Measurements from ENCODE around the gene PXT1.

Gene PXT1

DNA sequence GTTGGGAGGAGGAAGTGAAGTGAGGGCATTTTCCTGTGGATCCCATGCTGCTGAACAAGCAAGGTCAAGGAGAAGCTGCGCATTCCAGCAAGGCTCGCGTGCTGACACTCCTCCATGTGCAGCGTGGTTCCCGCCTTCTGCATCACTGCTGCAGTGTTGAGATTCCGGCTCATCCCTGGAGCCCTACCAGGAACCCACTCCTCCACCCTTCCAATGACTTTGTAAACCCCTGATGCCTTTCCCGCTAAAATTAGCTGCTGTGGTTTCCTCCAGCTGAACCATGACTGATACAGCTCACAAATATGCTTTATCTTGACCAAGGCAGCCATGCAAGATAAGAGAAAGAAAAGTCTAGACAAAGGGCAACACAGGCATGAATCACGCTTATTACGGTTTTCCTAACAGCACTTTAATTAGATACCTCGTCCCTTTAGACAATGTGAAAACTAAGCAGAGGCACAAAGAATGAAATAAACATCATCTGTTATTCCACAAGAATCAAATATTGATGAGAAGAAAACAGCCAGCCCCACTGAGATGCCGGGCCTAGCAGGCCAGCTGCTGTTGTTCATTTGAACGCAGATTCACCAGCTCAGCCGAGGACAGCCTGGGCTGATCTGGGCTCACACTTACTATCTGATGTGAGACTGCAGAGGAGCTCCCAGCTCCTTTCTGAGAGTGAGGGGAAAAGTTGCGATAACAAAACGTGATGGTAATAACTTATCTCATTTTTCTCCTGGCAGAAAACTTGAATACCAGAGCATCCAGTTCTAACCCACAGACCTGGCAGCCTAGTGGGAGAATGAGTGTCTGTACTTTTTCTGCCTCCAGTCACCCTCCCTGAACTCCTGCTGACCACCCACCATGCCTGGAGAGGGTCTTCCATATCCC lies 91.7 kb downstream of the PXT1 start:
- Histone ChIP-seq H3K9me3 (ENCODE audit: control insufficient read depth, low read length) (no peaks in the 10 kb centered on the region), H3K4me1 (ENCODE audit: control insufficient read depth, insufficient read depth, low read length, poor library complexity, severe bottlenecking) (no peaks in the 10 kb centered on the region), H3K4me3 (ENCODE audit: insufficient read depth, low read depth, low read length, poor library complexity, severe bottlenecking) (no peak overlapping the region), H3K36me3 (ENCODE audit: control insufficient read depth, insufficient read depth, low read length) (no peaks in the 10 kb centered on the region), H3K27ac (ENCODE audit: insufficient read depth, low read length, poor library complexity, severe bottlenecking) (no peak overlapping the region), H3K27me3 (replicated peaks; ENCODE audit: control insufficient read depth, insufficient read depth, low read length, poor library complexity, severe bottlenecking) (no peaks in the 10 kb centered on the region)
- DNase-seq, result no peak

GRCh38 chr6:36350082-36350481 lies 92.6 kb downstream of the PXT1 start:
- Histone ChIP-seq H3K9me3 (ENCODE audit: control insufficient read depth, low read length) (no peaks in the 10 kb centered on the region), H3K27me3 (replicated peaks; ENCODE audit: control insufficient read depth, insufficient read depth, low read length, poor library complexity, severe bottlenecking) (no peaks in the 10 kb centered on the region), H3K4me3 (ENCODE audit: insufficient read depth, low read depth, low read length, poor library complexity, severe bottlenecking) (no peak overlapping the region), H3K36me3 (ENCODE audit: control insufficient read depth, insufficient read depth, low read length) (no peaks in the 10 kb centered on the region), H3K4me1 (ENCODE audit: control insufficient read depth, insufficient read depth, low read length, poor library complexity, severe bottlenecking) (no peaks in the 10 kb centered on the region), H3K27ac (ENCODE audit: insufficient read depth, low read length, poor library complexity, severe bottlenecking) (no peak overlapping the region)
- no peak for DNase-seq

GRCh38 chr6:36349240-36349639 lies 93.4 kb downstream of the PXT1 start:
- Histone ChIP-seq H3K4me1 (ENCODE audit: control insufficient read depth, insufficient read depth, low read length, poor library complexity, severe bottlenecking) (no peaks in the 10 kb centered on the region), H3K27ac (ENCODE audit: insufficient read depth, low read length, poor library complexity, severe bottlenecking) (no peak overlapping the region), H3K36me3 (ENCODE audit: control insufficient read depth, insufficient read depth, low read length) (no peaks in the 10 kb centered on the region), H3K4me3 (ENCODE audit: insufficient read depth, low read depth, low read length, poor library complexity, severe bottlenecking) (no peak overlapping the region), H3K27me3 (replicated peaks; ENCODE audit: control insufficient read depth, insufficient read depth, low read length, poor library complexity, severe bottlenecking) (no peaks in the 10 kb centered on the region), H3K9me3 (ENCODE audit: control insufficient read depth, low read length) (no peaks in the 10 kb centered on the region)
- no peak for DNase-seq

DNA sequence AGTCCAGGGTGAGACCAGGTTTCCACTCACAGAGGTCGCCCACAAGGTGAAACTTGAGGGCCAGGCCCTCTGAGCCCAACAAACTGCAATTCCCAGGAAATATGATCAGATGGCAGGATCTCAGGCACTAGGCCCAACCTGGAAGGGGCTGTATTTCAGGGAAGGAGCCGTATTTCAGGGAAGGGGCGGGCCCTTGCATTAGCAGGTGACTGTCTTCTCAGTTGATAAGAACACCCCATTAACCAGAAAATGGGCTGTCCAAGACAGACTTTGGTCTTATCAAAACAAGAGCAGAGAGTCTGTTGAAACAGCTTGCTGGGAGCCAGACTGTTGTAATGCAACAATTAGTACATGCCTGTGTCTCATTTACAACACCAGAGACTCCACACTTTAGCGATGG lies 95.0 kb downstream of the PXT1 start:
- Histone ChIP-seq H3K27ac (ENCODE audit: insufficient read depth, low read length, poor library complexity, severe bottlenecking) (no peak overlapping the region), H3K9me3 (ENCODE audit: control insufficient read depth, low read length) (no peaks in the 10 kb centered on the region), H3K36me3 (ENCODE audit: control insufficient read depth, insufficient read depth, low read length) (no peaks in the 10 kb centered on the region), H3K27me3 (replicated peaks; ENCODE audit: control insufficient read depth, insufficient read depth, low read length, poor library complexity, severe bottlenecking) (no peaks in the 10 kb centered on the region), H3K4me1 (ENCODE audit: control insufficient read depth, insufficient read depth, low read length, poor library complexity, severe bottlenecking) (no peaks in the 10 kb centered on the region), H3K4me3 (ENCODE audit: insufficient read depth, low read depth, low read length, poor library complexity, severe bottlenecking) (no peak overlapping the region)
- no peak for DNase-seq

DNA sequence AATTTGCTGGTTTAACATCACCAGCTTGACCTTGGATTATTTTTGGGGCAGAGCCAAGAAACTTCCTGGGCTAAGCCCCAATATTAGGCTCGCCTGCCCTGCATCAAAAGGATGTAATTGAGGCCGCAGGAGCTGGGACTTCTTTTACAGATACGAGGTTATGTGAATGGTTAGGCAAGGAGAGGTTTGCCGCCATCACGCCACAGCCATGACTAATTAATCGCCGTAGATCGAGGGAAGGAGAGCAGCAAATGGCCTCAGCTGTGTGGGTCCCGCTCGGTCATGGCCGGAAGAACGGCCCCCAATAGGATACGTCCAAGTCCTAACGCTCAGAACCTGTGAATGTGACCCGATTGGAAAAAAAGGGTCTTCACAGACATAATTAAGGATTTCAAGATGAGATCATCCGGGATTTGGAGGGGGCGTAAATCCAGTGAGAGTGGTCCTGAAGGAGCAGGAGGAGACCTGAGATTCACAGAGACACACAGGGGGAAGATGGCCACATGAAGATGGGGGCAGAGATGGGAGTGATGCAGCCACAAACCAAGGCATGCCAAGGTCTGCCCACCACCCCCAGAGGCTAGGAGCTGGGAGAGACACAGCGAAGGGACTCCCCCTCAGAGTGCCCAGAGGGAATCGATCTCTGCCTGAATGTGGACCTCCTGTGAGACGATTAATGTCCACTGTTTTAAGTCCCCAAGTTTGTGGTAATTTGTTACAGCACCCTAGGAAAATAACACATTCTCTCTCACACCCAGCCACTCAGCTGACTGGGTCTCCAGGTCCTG lies 96.0 kb downstream of the PXT1 start:
- no peaks in the 10 kb centered on the region for H3K4me1 ChIP-seq (ENCODE audit: control insufficient read depth, insufficient read depth, low read length, poor library complexity, severe bottlenecking)
- H3K9me3 ChIP-seq (ENCODE audit: control insufficient read depth, low read length), result no peaks in the 10 kb centered on the region
- H3K36me3 ChIP-seq (ENCODE audit: control insufficient read depth, insufficient read depth, low read length), result no peaks in the 10 kb centered on the region
- no peak overlapping the region for H3K4me3 ChIP-seq (ENCODE audit: insufficient read depth, low read depth, low read length, poor library complexity, severe bottlenecking)
- H3K27me3 ChIP-seq (replicated peaks; ENCODE audit: control insufficient read depth, insufficient read depth, low read length, poor library complexity, severe bottlenecking), result no peaks in the 10 kb centered on the region
- DNase-seq, result no peak
- H3K27ac ChIP-seq (ENCODE audit: insufficient read depth, low read length, poor library complexity, severe bottlenecking), result no peak overlapping the region

DNA sequence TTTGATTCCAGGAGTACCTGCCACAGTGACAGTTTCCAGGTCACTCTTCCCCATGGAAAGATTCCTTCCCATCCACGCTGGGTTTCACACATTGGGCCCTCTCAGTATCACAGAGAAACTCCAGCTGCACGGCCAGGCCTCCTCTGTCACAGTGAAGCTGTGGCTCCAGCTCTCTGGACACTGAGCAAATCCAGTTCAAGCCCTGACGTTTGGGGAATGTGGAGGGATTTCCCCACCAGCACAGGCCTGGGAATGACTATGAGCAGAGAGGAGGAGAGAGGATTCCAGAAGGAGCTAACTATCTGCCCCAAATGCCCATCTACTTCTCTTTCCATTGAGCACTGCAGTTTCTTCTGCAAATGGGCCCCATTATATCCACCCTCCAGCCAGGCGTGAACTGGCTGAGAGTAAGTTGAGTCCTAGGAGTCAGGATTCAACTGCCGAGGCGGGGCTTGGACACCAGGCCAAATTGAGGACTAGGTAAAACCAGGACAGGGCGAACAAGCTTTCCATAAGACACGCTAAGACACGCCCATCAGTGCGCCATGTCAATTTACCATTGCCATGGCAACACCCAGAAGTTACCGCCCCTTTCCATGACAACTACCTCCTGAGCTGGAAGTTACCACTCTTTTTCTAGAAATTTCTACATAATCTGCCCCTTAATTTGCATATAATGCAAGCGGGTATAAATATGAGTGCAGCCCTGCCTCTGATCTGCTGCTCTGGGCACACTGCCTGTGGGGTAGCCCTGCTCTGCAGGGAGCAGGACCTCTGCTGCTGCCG lies 96.8 kb downstream of the PXT1 start:
- Histone ChIP-seq H3K9me3 (ENCODE audit: control insufficient read depth, low read length) (no peaks in the 10 kb centered on the region), H3K4me3 (ENCODE audit: insufficient read depth, low read depth, low read length, poor library complexity, severe bottlenecking) (no peak overlapping the region), H3K27me3 (replicated peaks; ENCODE audit: control insufficient read depth, insufficient read depth, low read length, poor library complexity, severe bottlenecking) (no peaks in the 10 kb centered on the region), H3K27ac (ENCODE audit: insufficient read depth, low read length, poor library complexity, severe bottlenecking) (no peak overlapping the region), H3K4me1 (ENCODE audit: control insufficient read depth, insufficient read depth, low read length, poor library complexity, severe bottlenecking) (no peaks in the 10 kb centered on the region), H3K36me3 (ENCODE audit: control insufficient read depth, insufficient read depth, low read length) (no peaks in the 10 kb centered on the region)
- no peak for DNase-seq

DNA sequence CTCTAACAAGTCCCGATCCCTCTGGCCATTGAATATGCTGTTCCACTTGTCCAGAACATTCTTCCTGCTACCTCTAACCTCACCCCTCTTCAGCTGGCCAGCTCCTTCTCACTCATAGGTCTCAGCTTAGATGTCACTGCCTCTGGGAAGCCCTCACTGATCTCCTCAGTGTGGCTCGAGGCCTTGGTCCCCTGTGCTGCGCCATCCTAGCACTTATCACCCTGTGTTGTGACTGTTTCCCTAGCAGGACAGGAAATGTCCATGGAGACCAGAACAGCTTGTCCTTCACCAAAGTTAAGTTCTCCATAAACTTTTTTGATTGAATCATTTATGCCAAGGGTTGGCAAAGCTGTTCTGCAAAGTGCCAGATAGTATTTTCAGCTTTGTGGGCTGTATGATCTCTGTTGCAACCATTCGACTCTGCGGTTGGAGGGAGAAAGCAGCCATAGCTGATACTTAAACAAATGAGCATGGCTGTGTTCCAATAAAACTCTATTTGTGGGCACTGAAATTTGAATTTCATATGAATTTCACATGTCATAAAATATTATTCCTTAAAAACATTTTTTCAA lies 99.5 kb downstream of the PXT1 start:
- Histone ChIP-seq H3K9me3 (ENCODE audit: control insufficient read depth, low read length) (no peaks in the 10 kb centered on the region), H3K36me3 (ENCODE audit: control insufficient read depth, insufficient read depth, low read length) (no peaks in the 10 kb centered on the region), H3K27ac (ENCODE audit: insufficient read depth, low read length, poor library complexity, severe bottlenecking) (no peak overlapping the region), H3K4me3 (ENCODE audit: insufficient read depth, low read depth, low read length, poor library complexity, severe bottlenecking) (no peak overlapping the region), H3K4me1 (ENCODE audit: control insufficient read depth, insufficient read depth, low read length, poor library complexity, severe bottlenecking) (no peaks in the 10 kb centered on the region), H3K27me3 (replicated peaks; ENCODE audit: control insufficient read depth, insufficient read depth, low read length, poor library complexity, severe bottlenecking) (no peaks in the 10 kb centered on the region)
- no peak for DNase-seq

- H3K27ac ChIP-seq (ENCODE audit: insufficient read depth, low read length, poor library complexity, severe bottlenecking), result no peak overlapping the region
- H3K27me3 ChIP-seq (replicated peaks; ENCODE audit: control insufficient read depth, insufficient read depth, low read length, poor library complexity, severe bottlenecking), result no peaks in the 10 kb centered on the region
- no peaks in the 10 kb centered on the region for H3K36me3 ChIP-seq (ENCODE audit: control insufficient read depth, insufficient read depth, low read length)
- peak; percentile 36 to 64 (median 42) for DNase-seq
- no peaks in the 10 kb centered on the region for H3K9me3 ChIP-seq (ENCODE audit: control insufficient read depth, low read length)
- no peak overlapping the region for H3K4me3 ChIP-seq (ENCODE audit: insufficient read depth, low read depth, low read length, poor library complexity, severe bottlenecking)
- H3K4me1 ChIP-seq (ENCODE audit: control insufficient read depth, insufficient read depth, low read length, poor library complexity, severe bottlenecking), result no peaks in the 10 kb centered on the region
These were observed 101.8 kb downstream of the PXT1 start for GRCh38 chr6:36340618-36341454.

All from effector memory CD4-positive, alpha-beta T cell (primary cell).